Fibroblast of skin of scalp (primary cell): Measurements from ENCODE around the gene EFCAB10.
"Not testable (repeated sequence)": the region's sequence is repeated elsewhere in the genome, so short reads cannot be mapped to it uniquely, and the experiment has no call there.

Source experiments
- DNase-seq: peaks from one replicate; pipeline ENCODE4 v3.0.0-alpha.2; 2013

Gene EFCAB10

DNA sequence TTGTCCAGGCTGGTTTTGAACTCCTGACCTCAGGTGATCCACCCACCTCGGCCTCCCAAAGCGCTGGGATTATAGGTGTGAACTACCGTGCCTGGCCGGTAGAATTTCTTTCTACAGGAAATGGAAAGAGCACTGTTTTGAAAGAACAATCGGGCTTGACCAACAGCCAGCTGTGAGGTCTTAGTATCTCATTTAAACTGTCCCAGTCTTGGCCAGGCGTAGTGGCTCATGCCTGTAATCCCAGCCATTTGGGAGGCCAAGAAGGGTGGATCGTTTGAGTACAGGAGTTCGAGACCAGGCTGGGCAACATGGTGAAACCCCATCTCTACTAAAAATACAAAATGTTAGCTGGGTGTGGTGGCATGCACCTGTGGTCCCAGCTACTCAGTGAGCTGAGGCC is 17.8 kb upstream of the EFCAB10 start:
- not testable (repeated sequence) for DNase-seq

- DNase-seq, result no peak
Measured at GRCh38 chr7:105596866-105597265, 15.6 kb upstream of the EFCAB10 start.

- no peak for DNase-seq
Measured at GRCh38 chr7:105594034-105594433, 12.7 kb upstream of the EFCAB10 start.

DNA sequence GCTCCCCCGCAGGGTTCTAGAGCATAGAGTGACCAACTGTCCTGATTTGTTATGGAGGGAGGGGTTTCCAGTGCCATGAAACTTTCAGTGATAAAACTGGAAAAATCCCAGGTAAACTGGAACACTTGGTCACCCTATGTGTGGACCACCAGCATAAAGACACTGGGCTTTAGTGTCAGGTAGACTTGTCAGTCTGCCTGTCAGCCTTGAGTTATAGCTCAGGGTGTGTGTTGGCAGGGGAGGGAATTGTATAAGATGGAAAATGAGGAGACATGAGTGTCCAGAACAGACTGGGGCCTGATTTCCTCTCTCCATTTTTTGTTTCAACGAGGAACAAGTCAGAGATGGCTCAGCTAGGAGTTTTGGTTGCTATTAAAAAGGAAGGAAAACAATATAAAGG is 10.2 kb upstream of the EFCAB10 start:
- DNase-seq, result no peak

- no peak for DNase-seq
Measured at GRCh38 chr7:105590793-105591192, 9.5 kb upstream of the EFCAB10 start.

GRCh38 chr7:105589356-105590077 is 8.2 kb upstream of the EFCAB10 start:
- peak; percentile 87 for DNase-seq

GRCh38 chr7:105587909-105588635 is 6.8 kb upstream of the EFCAB10 start:
- DNase-seq, result peak; percentile 60

- DNase-seq, result no peak
Measured at GRCh38 chr7:105585850-105586500, 4.7 kb upstream of the EFCAB10 start.

DNA sequence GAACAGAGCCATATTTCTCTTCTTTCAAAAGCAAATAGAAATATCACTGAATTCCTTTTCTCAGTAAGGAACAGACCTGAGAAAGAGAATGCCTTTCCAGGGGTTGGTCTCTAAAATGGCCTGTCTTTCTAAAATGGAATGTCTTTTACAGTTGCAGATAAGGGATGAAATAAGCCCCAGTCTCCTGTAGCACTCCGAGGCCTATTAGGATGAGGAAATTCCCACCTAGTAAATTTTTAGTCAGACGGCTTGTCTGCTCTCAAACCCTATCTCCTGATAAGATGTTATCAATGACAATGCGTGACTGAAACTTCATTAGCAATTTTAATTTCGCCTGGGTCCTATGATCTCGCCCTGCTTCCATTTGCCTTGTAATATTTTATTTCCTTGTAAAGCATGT is 2.9 kb upstream of the EFCAB10 start:
- DNase-seq, result no peak

- DNase-seq, result no peak
Measured at GRCh38 chr7:105583061-105583460, 1.8 kb upstream of the EFCAB10 start.

- DNase-seq, result peak; percentile 50
Measured at GRCh38 chr7:105580022-105580740, 1.1 kb downstream of the EFCAB10 start.

- peak; percentile 27 for DNase-seq
Measured at GRCh38 chr7:105578496-105578895, 2.8 kb downstream of the EFCAB10 start.

GRCh38 chr7:105577251-105577650 is 4.0 kb downstream of the EFCAB10 start:
- no peak for DNase-seq

DNA sequence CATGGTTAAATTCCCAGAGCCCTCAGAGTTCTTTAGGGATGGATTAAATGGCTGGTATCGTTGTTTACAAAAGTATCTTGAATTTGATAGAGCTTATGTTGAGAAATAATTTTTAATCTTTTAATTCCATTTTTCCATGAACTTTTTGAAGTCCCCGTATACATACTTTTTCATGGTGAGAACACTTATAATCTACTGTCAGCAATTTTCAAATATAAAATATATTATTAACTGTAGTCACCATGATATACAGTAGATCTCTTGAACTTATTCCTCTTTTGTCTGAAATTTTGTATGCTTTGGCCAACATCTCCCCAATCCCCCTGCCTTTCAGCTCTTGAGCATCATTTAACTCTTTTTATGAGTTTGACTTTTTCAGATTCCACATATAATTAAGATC is 9.4 kb downstream of the EFCAB10 start:
- DNase-seq, result no peak

- no peak for DNase-seq
Measured at GRCh38 chr7:105567821-105568220, 13.5 kb downstream of the EFCAB10 start.

DNA sequence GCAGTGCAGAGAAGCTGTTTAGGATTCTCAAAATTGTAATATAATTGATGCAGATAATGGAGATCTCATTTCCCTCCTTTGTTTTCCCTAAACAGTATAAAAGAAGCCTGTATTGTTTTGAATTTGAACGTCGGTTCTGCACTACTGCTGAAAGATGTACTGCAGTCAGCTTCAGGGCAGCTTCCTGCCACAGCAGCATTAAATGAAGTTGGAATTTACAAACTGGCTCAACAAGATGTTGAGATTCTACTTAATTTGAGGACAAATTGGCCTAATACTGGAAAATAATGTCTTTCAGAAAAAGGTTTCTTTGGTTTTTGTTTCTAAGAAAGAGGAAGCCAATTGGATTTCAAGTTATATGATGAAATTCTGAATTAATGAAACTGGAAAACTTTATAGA is 14.3 kb downstream of the EFCAB10 start:
- no peak for DNase-seq

GRCh38 chr7:105565190-105565589 is 16.1 kb downstream of the EFCAB10 start:
- no peak for DNase-seq

- DNase-seq, result no peak
Measured at GRCh38 chr7:105559926-105560325, 21.4 kb downstream of the EFCAB10 start.

DNA sequence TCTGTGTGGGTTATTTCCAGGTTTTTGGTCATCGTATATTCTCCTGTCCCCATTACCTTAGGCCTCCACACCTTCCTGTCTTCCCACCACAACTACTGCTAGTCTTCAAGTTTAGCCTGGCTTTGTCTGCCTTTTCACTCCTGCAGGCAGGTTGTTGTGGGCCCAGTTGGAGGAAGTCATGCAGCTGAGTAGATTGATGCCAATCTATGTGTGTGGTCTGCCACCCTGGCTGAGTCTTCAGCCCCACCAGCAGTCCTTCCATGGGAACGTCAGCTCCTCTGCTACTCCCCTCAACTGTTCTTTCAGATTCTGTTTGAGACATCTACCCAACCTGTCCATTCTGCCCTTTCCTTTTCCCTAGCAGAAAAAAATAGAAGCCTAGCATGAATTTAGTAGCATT is 43.0 kb downstream of the EFCAB10 start:
- DNase-seq, result no peak

- no peak for DNase-seq
Measured at GRCh38 chr7:105532709-105533460, 48.4 kb downstream of the EFCAB10 start.

DNA sequence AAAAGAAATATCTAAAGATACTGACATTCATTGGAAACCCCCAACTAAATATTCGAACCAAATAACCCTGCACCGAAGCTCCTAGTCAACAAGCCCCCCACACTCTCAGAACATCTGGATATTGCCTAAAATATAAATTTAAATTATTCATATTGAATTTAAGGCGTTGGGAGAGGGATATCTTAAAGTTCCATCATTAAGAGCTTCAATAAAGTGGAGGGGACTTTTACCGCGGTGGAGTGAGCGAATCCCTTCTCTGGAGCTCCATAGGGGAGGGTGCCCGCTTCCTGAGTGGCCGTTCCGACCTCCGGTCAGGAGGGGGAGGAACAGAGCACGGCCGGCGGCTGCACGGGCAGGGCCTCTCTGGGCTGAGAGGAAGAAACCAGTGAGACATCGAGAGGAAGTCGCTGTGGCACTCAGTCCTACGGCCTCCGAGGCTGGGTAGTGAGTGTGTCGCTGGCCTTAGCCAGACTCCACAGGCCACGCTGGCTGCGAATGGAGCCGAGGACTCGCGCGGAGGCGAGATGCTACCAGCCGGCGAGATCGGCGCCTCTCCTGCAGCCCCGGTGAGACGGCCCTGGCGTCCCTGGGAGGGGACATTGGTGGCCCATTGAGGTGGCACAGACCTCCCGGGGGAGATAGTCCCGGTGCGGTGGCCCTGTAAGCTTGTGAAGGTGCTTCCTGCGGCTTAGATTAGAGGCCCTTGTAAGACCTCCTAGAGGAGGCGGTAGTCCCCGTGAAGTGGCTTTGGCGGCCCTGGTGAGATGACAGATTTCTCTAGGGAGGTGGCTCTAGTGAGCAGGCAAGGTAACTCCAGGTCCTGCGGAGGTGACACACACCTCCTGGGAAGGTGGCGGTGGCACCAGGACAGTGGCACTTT is 49.3 kb downstream of the EFCAB10 start, which contains the start of gene RINT1:
TSS of gene RINT1 (plus strand) at position 410 of the 880 bp plus-strand sequence. CDS start at position 525, 115 bp downstream.
- DNase-seq, result peak; percentile 91
